Urinary bladder (tissue), 4 donors: ENCODE data around the gene ZFR2. TPM values are rescaled to one million over a fixed set of nuclear protein-coding genes. Genes with fewer than 3 reads are reported as not detected.
"Not testable (repeated sequence)": the region's sequence is repeated elsewhere in the genome, so short reads cannot be mapped to it uniquely, and the experiment has no call there.

Source experiments
- DNase-seq: peaks from one replicate; pipeline ENCODE4 v3.0.0-alpha.2; 2015; ENCODE audit errors: extremely low spot score
- H3K27ac ChIP-seq: one replicate; pipeline ENCODE4 v1.5.1; 2013; ENCODE audit warnings: low read depth, mild to moderate bottlenecking, moderate library complexity
- H3K36me3 ChIP-seq: one replicate; pipeline ENCODE4 v1.6.1; 2013; ENCODE audit warnings: mild to moderate bottlenecking, moderate library complexity; ENCODE audit not compliant: insufficient read depth
- H3K4me1 ChIP-seq: one replicate; pipeline ENCODE4 v1.6.1; 2013; ENCODE audit warnings: mild to moderate bottlenecking, moderate library complexity; ENCODE audit not compliant: insufficient read depth
- H3K4me3 ChIP-seq: one replicate; pipeline ENCODE4 v1.5.1; 2013; ENCODE audit warnings: low read depth, low read length
- WGBS: extraction: QIAGEN DNeasy Blood & Tissue Kit; methylation state at CpG from one replicate; pipeline ENCODE4 v1.1.7; 2013; 5-methylcytosine and 5-hydroxymethylcytosine counted together
- polyA plus RNA-seq: library from polyadenylated mRNA; stranded (reverse); fragments of 200-250 nt; gene quantifications from one replicate; pipeline ENCODE4 v1.2.3, GENCODE V29; 2013
- total RNA-seq: library from RNA; depleted of rRNA; stranded (reverse); fragments of >200 nt; gene quantifications from one replicate; pipeline ENCODE4 v1.2.3, GENCODE V29; 2014
- donor health status: healthy with polysubstance abuse.
- donor health status: healthy.

ZFR2 gene
- total and polyA plus RNA-seq, 2 donors, result 0.38 TPM; not detected in 1

DNA sequence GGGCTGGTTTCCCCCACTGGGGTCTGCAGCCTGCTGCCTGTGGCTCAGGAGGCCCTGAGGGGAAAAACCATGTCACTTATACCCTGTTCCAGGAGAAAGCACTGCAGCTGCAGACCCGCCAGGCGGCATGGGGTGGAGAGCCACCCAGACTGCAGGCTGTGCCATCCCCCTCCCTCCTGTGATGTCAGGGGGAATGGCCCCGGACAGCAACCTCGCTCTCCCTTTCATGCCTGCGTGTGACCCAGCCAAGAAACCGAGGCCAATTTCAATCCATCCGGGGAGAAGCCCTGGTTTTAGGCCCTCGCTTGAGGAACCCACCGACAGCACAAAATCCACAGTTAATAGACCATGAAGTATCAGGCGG, 45.5 kb downstream of the ZFR2 start:
- Histone ChIP-seq H3K36me3 (no peaks in the 10 kb centered on the region), H3K4me3 (no peak overlapping the region), H3K4me1 (no peaks in the 10 kb centered on the region), H3K27ac (no peak overlapping the region)
- no peak for DNase-seq
- WGBS, result 73% methylated on average over 10 of the region's 10 CpGs

DNA sequence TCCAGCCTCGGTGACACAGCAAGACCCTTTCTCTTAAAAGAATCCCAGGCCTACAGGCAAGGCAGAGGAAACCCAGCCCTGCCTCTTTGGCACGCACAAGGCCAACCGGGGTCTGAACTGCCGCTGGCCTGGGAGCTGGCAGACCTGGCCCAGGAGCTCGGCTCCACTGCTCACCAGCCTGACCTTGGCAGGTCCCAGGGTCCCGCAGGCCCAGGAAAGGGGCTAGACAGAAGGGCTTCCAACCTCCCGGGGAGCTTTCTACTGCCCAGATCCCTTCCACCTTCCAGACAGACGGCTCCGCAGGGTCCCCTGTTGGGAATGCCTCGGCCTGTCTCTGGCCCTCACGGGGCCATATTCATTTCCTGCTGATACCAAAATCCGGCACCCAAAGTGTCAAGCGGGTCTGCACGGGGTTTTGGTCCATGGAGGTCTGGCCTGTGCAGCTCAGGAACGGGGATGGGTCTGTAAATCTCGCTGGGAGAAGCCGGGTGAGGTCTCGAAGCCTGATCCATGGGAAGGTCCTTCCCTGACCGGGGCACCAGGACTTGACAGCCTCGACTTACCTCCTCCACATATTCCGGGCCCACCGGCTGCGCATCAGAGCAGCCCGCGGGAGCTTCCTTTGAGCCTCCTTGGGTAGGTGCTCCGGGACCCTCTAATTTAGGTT, 46.0 kb downstream of the ZFR2 start:
- no peak for DNase-seq
- Histone ChIP-seq H3K4me3 (no peak overlapping the region), H3K27ac (no peak overlapping the region), H3K4me1 (no peaks in the 10 kb centered on the region), H3K36me3 (no peaks in the 10 kb centered on the region)
- 82% methylated on average over 26 of the region's 26 CpGs for WGBS

DNA sequence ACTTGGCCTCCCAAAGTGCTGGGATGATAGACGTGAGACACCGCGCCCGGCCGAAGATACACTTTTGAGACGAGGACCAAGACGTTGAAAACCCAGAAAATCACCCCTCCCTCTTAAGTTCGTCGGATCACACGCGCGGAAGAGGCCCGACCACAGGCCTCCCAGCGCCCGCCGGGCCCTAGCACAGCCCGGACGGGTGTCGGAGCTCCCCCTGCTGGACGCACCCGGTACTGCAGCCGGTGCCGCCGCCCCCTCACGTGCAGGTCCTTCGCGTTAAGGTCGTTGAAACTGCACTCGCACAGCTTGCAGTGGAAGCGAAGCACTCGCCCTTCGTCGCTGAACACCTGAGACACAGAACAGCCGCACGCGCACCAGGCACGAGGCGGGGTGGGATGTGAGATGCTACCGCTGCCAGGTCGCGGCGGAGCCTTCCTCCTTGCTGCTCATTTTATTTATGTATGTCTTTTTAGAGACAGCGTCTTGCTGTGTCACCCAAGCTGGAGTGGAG, 46.9 kb downstream of the ZFR2 start:
- H3K4me3 ChIP-seq, result no peak overlapping the region
- H3K27ac ChIP-seq, result no peak overlapping the region
- no peaks in the 10 kb centered on the region for H3K36me3 ChIP-seq
- no peak for DNase-seq
- 17% methylated on average over 43 of the region's 43 CpGs for WGBS
- no peaks in the 10 kb centered on the region for H3K4me1 ChIP-seq

DNA sequence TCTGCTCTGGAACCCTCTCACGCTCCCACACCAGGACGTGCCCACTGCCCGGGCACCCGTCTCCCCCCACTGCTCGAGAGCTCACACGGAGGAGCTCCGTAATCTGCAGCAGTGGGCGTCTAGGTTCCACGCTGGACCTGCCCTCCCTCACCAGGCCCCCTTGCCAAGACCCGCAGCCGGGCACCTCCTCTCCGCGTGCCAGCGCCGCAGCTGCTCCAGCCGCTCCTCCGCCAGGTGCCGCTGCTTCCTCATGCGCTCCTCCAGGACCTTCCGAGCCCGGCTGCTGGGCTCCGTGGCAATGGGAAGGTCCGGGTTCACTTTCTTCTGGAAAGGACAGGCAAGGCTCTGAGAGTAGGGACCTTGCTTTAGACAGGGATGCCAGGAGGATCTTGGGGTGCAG, 47.7 kb downstream of the ZFR2 start:
- WGBS, result 89% methylated on average over 23 of the region's 23 CpGs
- H3K27ac ChIP-seq, result no peak overlapping the region
- no peaks in the 10 kb centered on the region for H3K4me1 ChIP-seq
- no peaks in the 10 kb centered on the region for H3K36me3 ChIP-seq
- DNase-seq, result no peak
- no peak overlapping the region for H3K4me3 ChIP-seq

DNA sequence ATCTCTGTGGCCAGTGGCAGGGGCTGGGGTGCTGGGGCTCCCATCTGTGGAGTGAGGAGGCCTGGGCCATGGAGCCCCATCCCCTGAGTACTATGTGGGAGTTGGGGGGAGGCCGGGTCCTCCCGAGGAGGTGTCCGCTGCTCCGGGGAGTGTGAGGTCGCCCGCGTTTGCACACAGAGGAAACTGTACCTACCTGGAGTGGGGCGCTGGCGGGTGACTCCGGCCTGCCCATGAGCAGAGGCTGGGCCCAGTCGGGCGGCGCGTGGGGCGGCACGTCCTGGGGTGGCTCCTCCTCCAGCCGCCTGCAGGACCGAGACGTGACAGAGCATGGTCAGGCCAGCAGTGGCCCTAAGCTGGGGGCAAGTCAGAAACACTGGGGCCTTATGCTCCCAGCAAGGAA, 48.8 kb downstream of the ZFR2 start:
- H3K4me3 ChIP-seq, result no peak overlapping the region
- WGBS, result 89% methylated on average over 19 of the region's 19 CpGs
- DNase-seq, result no peak
- no peaks in the 10 kb centered on the region for H3K4me1 ChIP-seq
- H3K27ac ChIP-seq, result no peak overlapping the region
- H3K36me3 ChIP-seq, result no peaks in the 10 kb centered on the region

DNA sequence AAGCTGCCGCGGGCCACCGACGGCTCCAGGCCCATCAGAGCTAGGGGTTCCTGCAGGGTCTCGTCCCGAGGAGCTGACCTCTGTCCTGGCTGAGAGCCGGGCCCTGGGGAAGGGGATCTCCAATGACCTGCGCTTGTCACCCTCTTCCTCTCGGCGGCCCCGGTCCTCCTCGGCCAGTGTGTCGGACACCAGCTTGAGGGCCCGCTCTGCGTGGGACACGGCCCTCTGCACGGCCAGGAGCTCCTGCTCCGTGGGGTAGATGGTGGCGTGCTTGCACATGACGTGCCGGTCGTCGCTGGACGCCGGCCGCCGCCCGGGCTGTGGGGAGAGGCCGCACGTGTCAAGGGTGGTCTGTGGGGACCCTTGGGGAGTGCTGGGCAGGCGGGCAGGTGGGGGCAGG, 49.9 kb downstream of the ZFR2 start:
- no peaks in the 10 kb centered on the region for H3K36me3 ChIP-seq
- no peak overlapping the region for H3K27ac ChIP-seq

DNA sequence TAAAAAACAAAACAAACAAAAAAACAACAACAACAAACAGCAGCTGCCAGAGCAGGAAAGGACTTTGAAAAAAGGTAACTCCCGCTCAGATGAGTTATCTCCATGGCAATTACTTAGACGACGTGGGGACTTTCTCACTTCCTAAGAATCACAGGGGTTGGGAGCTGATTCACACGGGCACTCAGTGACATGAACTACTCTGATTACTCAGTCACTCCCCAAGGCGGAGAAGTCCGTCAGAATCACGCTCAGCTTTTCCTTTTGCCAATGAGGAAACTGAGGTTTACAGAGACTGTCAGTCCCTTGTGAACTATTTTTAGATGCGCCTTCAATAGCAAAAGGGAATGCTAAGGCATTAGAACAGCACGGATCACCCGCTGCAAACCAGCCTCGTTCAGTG, 50.4 kb downstream of the ZFR2 start:
- Histone ChIP-seq H3K4me1 (no peaks in the 10 kb centered on the region), H3K4me3 (no peak overlapping the region), H3K36me3 (no peaks in the 10 kb centered on the region), H3K27ac (no peak overlapping the region)
- 36% methylated on average over 11 of the region's 11 CpGs for WGBS
- no peak for DNase-seq

More for the DNA sequence above, 49.9 kb downstream of the ZFR2 start:
- no peaks in the 10 kb centered on the region for H3K4me1 ChIP-seq
- 69% methylated on average over 31 of the region's 31 CpGs for WGBS
- no peak for DNase-seq
- H3K4me3 ChIP-seq, result no peak overlapping the region

DNA sequence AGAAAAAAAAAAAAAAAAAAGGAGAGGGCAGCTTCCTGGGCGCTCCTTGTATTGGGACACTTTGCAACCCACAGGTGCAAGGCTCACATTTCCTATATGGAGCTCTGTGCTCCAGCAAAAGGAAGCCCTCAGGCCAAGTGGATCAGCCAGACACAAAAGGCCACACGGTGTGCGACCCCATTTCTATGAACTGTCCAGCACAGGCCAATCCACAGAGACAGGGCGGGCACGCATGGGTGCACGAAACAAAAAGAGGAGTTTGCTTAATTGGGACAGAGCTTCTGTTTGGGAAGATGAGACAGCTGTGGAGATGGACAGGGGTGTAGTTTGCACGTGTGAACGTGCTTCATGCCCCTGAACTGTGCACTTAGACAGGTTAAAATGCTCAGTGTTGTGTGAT, 51.1 kb downstream of the ZFR2 start:
- H3K4me1 ChIP-seq, result no peaks in the 10 kb centered on the region
- no peaks in the 10 kb centered on the region for H3K36me3 ChIP-seq
- WGBS, result 84% methylated on average over 8 of the region's 8 CpGs
- no peak overlapping the region for H3K27ac ChIP-seq
- no peak overlapping the region for H3K4me3 ChIP-seq
- no peak for DNase-seq

DNA sequence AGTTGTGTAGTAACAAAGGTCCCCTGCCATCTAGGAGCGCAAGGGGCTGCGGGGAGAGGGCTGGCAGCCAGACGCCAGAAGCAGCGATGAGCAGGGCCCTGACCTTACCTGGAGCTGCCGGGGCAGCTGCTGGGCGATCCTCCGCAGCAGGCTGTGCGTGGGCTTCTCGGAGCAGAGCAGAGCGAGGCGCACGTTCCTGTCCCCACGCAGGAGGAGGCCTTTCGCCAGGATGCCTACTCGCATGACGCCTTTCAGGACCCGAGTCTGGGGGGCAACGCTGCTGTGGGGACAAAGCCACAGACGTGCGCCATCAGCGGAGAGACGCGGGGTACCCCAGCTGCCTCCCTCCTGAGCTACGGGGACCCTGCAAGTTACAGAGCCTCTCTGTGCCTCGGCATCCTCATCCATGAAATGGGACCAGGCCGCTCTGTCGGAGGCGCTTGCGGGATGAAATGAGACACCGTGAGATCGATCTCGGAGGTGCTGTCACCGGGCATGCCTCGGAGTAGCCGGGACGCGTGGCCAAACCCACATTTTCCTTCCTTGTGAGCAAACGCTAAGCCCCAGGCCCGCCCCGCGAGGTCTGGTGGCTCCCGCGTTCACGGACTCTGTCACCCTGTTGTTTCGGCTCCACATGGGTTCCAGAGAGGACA, 52.1 kb downstream of the ZFR2 start:
- WGBS, result 89% methylated on average over 45 of the region's 45 CpGs
- H3K36me3 ChIP-seq, result no peaks in the 10 kb centered on the region
- no peak for DNase-seq
- H3K4me1 ChIP-seq, result no peaks in the 10 kb centered on the region
- no peak overlapping the region for H3K27ac ChIP-seq
- no peak overlapping the region for H3K4me3 ChIP-seq

DNA sequence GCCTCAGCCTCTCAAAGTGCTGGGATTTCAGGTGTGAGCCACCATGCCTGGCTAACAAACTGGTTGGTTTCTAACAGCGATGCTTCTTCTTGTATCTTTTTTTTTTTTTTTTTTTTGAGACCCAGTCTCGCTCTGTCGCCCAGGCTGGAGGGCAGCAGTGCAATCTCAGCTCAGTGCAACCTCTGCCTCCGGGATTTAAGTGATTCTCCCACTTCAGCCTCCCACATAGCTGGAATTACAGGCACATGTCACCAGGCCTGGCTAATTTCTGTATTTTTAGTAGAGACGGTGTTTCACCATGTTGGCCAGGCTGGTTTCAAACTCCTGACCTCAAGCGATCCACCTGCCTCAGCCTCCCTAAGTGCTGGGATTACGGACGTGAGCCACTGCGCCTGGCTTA, 52.7 kb downstream of the ZFR2 start:
- not testable (repeated sequence) for H3K36me3 ChIP-seq, H3K4me1 ChIP-seq, DNase-seq, H3K27ac ChIP-seq, H3K4me3 ChIP-seq
- WGBS, result 90% methylated on average over 9 of the region's 9 CpGs

DNA sequence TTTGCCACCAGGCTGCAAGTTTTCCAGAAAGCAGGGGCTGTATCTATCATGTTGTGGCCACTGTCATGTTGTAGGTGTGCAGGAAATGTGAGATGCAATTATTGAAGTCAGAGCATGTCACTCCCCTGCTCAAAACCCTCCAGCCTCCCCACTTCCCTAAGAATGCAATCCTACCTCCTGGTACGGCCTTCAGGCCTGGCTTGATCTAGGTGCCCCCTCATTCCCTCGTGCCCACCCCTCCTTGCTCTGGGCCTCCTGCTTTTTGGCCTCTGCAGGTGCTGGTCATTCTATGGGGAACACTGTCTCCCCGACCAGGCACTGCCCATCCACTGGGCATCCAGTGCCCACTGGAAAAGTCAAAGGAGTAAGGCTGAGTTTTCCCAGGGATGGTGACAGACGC, 54.2 kb downstream of the ZFR2 start:
- no peak for DNase-seq
- no peaks in the 10 kb centered on the region for H3K4me1 ChIP-seq
- no peak overlapping the region for H3K4me3 ChIP-seq
- WGBS, result 87% methylated on average over 4 of the region's 4 CpGs
- H3K27ac ChIP-seq, result no peak overlapping the region
- H3K36me3 ChIP-seq, result no peaks in the 10 kb centered on the region

DNA sequence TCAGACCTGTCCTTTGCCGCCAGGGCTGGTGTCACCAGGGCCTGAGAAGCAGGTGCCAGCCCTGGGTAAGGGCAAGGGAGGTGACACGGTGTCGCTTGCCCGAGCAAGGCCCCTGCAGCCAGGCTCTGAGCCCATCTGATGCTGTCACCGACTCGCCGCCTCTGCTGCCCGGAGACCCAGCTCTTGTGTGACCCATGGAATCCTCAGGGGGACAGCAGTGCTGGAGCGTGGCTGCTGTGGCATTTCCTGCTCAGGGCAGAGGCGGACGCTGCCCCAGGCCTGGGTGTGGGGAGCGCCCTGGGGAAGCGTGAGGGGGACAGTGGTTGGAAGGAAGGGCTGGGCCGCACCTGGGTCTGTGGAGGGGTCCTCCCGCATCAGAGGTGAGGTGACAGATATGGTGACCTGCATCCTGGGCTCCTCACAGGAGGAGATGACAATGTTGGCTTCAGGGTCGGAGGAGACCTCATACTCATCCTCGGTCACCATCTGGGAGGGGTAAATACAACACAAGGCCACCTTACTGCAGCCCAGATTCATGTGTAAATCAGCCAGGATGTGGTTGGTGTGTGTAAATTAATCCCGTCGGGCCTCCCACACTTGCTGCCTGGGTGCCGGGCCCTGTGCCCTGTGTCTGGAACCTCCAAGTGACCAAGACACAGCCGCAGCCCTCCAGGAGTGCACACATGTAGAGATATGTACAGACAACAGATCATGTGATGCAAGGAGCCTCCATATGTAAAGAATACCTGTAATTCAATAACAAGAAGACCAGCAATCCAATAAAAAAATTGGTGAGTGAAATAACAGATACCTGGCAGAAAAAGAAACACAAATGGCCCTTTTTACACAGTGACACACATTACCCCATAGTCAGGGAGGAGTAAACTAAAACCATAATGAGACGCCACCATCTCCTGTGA, 55.1 kb downstream of the ZFR2 start:
- Histone ChIP-seq H3K36me3 (no peaks in the 10 kb centered on the region), H3K4me3 (no peak overlapping the region), H3K27ac (no peak overlapping the region), H3K4me1 (no peaks in the 10 kb centered on the region)
- no peak for DNase-seq
- 79% methylated on average over 22 of the region's 22 CpGs for whole genome bisulfite sequencing

DNA sequence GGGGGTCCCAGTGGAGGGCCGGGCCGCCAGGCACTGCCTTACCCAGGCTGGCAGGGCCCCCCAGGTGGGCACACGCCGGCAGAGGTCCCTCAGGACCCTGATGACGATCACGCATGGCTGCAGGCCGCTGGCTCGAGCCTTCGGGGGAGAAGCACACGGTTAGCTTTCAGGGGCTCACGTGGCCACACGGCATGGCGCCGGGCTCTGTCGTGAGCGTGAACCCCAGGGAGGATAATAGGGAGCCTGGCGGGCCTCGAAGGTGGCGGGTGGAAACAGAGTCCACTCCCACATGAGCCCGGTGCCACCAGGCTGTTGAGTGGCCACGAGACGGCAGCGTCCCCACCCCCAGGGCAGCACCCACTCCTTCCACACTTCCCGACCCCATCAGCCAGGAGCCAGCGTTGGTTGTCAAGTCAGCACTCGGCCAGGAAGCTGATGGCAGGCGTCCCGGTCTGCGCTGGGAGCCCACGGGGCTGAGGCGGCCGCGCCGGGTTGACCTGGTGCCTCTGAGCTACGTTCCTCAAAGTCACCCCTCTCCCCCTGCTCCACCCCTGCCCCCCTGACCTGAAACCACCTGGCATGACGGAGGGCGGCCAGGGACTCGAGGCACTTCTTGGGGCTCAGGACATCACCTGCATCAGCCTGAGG, 58.0 kb downstream of the ZFR2 start:
- no peaks in the 10 kb centered on the region for H3K4me1 ChIP-seq
- H3K27ac ChIP-seq, result no peak overlapping the region
- no peak overlapping the region for H3K4me3 ChIP-seq
- no peaks in the 10 kb centered on the region for H3K36me3 ChIP-seq
- 82% methylated on average over 38 of the region's 38 CpGs for WGBS
- DNase-seq, result no peak
